ENCODE measurements around the gene RNF208. TPM values are rescaled to one million over a fixed set of nuclear protein-coding genes. Genes with fewer than 3 reads are reported as not detected.

RNF208 gene
- total and polyA plus RNA-seq, 5 experiments from 2014 or later, result 0.91 to 1.7 TPM; not detected in 3

GRCh38 chr9:137235424-137236237 lies 13.6 kb upstream of the RNF208 start:
- ATAC-seq (no peak), DNase-seq (no peak)
- H3K36me3 Mint-ChIP-seq, result no peaks in the 10 kb centered on the region
- H3K27ac Mint-ChIP-seq, result no peak overlapping the region
- no peak overlapping the region for H3K4me3 Mint-ChIP-seq
- peaks cover 5 to 28% (median 14%) of the 10 kb centered on the region in 4 donors for H3K4me1 Mint-ChIP-seq
- H3K27me3 Mint-ChIP-seq, result peaks cover 0 to 18% (median 0%) of the 10 kb centered on the region in 5 donors
- POLR2A ChIA-PET, result interaction anchor here (0.9 to 1.7 kb wide), 7 partner anchors 12 to 384 kb away, joined by 3 to 7 read pairs (median 4); partner anchors contain the start of genes EXD3, MAN1B1, NELFB and NOXA1
- H3K9me3 Mint-ChIP-seq, result no peaks in the 10 kb centered on the region

DNA sequence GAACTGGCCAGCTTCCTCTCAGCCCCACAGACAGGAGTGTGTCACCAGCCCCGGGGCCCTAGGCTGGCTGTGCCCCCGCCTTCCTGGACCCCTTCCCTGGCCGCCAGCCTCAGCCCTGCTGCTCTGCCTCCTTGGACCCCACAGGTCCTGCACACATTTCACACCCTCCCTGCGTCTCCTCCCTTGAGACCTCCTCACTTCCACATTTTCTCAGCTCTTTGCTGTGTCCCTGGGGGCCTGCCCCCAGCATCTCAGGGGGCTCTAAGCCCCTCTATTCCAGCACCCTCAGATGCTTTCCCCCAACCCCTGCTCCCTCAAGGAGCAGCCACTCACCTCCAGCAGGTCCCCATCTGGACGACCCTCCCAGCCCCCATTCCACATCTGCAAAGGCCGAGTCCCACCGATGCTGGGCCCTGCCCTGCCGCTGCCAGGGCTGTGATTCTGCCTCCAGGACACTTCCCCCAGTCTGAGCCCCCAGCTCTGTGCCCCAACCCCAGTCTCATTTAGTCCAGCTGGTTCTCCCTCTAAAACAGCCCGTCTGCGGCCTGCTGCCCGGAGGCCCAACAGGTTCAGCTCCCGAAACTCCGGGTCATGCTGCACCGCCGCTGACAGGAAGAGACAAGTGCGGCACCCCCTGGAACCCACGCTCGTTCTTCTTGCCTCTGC lies 12.9 kb upstream of the RNF208 start:
- no peak for DNase-seq
- Mint-ChIP-seq H3K4me3 (peak overlapping the region in 1 of 10 donors; percentile 29), H3K27ac (peak overlapping the region in 1 of 10 donors; percentile 11), H3K9me3 (no peaks in the 10 kb centered on the region), H3K27me3 (peaks cover 0 to 18% (median 0%) of the 10 kb centered on the region in 5 donors), H3K4me1 (peaks cover 5 to 26% (median 14%) of the 10 kb centered on the region in 4 donors), H3K36me3 (no peaks in the 10 kb centered on the region)
- POLR2A ChIA-PET, result interaction anchor here (0.9 to 1.4 kb wide), 2 partner anchors 11 to 20 kb away, joined by 3 to 5 read pairs; partner anchors contain the start of gene NELFB
- no peak for ATAC-seq

- H3K27ac Mint-ChIP-seq, result no peak overlapping the region
- POLR2A ChIA-PET, result interaction anchor here (1.4 kb wide), 1 partner anchor 21 kb away, joined by 5 read pairs; the partner anchor contains the start of gene NELFB
- H3K4me1 Mint-ChIP-seq, result peaks cover 5 to 19% (median 12%) of the 10 kb centered on the region in 4 donors
- no peaks in the 10 kb centered on the region for H3K9me3 Mint-ChIP-seq
- no peak overlapping the region for H3K4me3 Mint-ChIP-seq
- no peak for ATAC-seq
- peaks cover 0 to 18% (median 0%) of the 10 kb centered on the region in 5 donors for H3K27me3 Mint-ChIP-seq
- no peak for DNase-seq
- no peaks in the 10 kb centered on the region for H3K36me3 Mint-ChIP-seq
Measured at GRCh38 chr9:137234055-137234697, 12.1 kb upstream of the RNF208 start.

GRCh38 chr9:137233143-137233980 lies 11.3 kb upstream of the RNF208 start:
- peaks cover 5 to 13% (median 7%) of the 10 kb centered on the region in 4 donors for H3K4me1 Mint-ChIP-seq
- peaks cover 0 to 18% (median 0%) of the 10 kb centered on the region in 5 donors for H3K27me3 Mint-ChIP-seq
- ATAC-seq (no peak), DNase-seq (no peak)
- H3K36me3 Mint-ChIP-seq, result no peaks in the 10 kb centered on the region
- no peaks in the 10 kb centered on the region for H3K9me3 Mint-ChIP-seq
- no peak overlapping the region for H3K27ac Mint-ChIP-seq
- POLR2A ChIA-PET, result no interaction called here
- H3K4me3 Mint-ChIP-seq, result no peak overlapping the region

- ATAC-seq (no peak), DNase-seq (no peak)
- H3K27ac Mint-ChIP-seq, result no peak overlapping the region
- peaks cover 5 to 13% (median 9%) of the 10 kb centered on the region in 4 donors for H3K4me1 Mint-ChIP-seq
- H3K4me3 Mint-ChIP-seq, result no peak overlapping the region
- POLR2A ChIA-PET, result no interaction called here
- H3K36me3 Mint-ChIP-seq, result peaks cover 0 to 2% (median 1%) of the 10 kb centered on the region in 3 donors
- H3K27me3 Mint-ChIP-seq, result peaks cover 2 to 24% (median 3%) of the 10 kb centered on the region in 5 donors
- H3K9me3 Mint-ChIP-seq, result no peaks in the 10 kb centered on the region
Measured at GRCh38 chr9:137232510-137232909, 10.5 kb upstream of the RNF208 start.

GRCh38 chr9:137232101-137232500 lies 10.1 kb upstream of the RNF208 start:
- Mint-ChIP-seq H3K27me3 (peaks cover 2 to 28% (median 4%) of the 10 kb centered on the region in 5 donors), H3K4me3 (no peak overlapping the region)
- POLR2A ChIA-PET, result interaction anchor here (3.0 kb wide), 1 partner anchor 8 kb away, joined by 8 read pairs; the partner anchor contains the start of gene TUBB4B

DNA sequence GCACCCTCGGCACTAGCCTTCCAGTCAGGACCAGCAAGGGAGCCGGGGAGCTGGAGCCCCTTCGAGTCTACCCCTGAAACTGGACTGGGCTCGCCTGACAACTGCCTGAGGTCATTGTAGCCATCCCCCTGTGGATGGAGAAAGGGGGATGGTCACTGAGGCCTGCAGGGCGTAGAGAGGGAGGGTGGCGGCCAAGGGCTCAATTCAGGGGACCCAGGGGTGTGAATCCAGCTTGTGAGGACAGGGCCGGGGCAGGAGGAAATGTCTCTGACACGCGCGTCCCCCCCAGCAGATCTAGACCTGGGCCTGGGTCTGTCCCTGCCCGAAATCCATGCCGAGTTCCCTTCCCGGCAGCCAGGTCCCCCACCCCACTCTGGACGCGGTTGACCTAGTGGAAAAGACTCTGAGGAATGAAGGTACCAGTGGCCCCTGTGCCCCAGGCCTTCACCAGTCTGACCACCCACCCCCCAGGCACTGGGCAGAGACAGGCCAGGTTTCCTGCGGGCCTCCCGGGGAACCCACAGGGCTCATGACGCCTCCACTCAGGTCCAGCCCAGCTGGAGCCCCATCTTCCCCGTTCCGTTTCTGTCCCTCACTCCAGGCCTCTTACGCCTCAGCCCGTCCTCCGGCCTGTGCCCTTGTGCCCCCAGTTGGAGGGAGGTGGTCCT lies 9.5 kb upstream of the RNF208 start:
- peaks cover 0 to 2% (median 1%) of the 10 kb centered on the region in 3 donors for H3K36me3 Mint-ChIP-seq
- peak overlapping the region in 1 of 10 donors; percentile 53 for H3K27ac Mint-ChIP-seq
- H3K9me3 Mint-ChIP-seq, result no peaks in the 10 kb centered on the region
- DNase-seq, result no peak
- POLR2A ChIA-PET, result interaction anchor here (0.5 to 3.0 kb wide), 2 partner anchors 9 to 99 kb away, joined by 3 to 8 read pairs; partner anchors contain the start of gene TUBB4B
- H3K4me1 Mint-ChIP-seq, result peaks cover 7 to 11% (median 8%) of the 10 kb centered on the region in 4 donors
- H3K4me3 Mint-ChIP-seq, result no peak overlapping the region
- ATAC-seq, result no peak
- H3K27me3 Mint-ChIP-seq, result peaks cover 2 to 28% (median 4%) of the 10 kb centered on the region in 5 donors

More at GRCh38 chr9:137232101-137232500, 10.1 kb upstream of the RNF208 start:
- ATAC-seq (no peak), DNase-seq (no peak)
- H3K9me3 Mint-ChIP-seq, result no peaks in the 10 kb centered on the region
- H3K27ac Mint-ChIP-seq, result peak overlapping the region in 1 of 10 donors; percentile 53
- H3K4me1 Mint-ChIP-seq, result peaks cover 7 to 13% (median 10%) of the 10 kb centered on the region in 4 donors
- H3K36me3 Mint-ChIP-seq, result peaks cover 0 to 2% (median 1%) of the 10 kb centered on the region in 3 donors

DNA sequence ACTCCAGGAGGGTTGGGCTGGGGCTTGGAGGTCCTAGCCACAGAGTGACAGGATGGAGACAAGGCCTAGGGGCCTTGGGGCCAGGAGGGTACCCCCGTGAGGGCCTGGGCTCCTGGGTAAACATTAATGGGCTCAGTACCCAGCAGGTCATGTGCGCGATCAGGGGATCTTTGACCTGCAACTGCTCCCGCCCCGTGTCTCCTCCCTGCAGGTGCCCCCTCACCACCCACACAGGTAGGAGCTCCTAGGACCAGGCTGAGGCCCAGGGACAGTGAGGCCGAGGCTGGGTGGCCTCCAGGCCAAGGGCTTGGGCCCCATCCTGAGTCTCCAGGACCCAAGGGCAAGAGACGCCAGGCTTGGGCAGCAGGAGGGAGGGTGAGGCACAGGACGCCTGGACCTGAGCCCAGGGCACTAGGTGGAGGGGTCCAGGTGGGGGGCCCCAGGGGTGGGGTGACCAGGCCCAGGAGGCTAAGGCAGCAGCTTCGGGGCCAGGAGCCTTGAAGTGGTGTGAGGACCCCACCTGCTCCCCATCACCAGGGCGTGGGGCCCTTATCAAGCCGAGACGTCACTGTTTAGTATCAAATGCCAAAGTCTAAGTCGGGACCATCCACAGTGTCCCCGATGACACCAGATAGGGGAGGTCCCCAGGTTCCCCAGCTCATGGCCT lies 8.8 kb upstream of the RNF208 start, which contains the start of gene SLC34A3:
Gene SLC34A3, plus strand, starts transcription at position 197 of the 667 bp plus-strand sequence. CDS start 802 bp downstream, outside the sequence.
- Mint-ChIP-seq H3K27ac (no peak within 1 kb of the TSS), H3K27me3 (peaks cover 2 to 28% (median 4%) of the 10 kb centered on the region in 5 donors), H3K4me3 (no peak within 1 kb of the TSS), H3K36me3 (peaks cover 0 to 2% (median 1%) of the 10 kb centered on the region in 3 donors), H3K4me1 (peaks cover 5 to 11% (median 7%) of the 10 kb centered on the region in 4 donors), H3K9me3 (no peaks in the 10 kb centered on the region)
- POLR2A ChIA-PET, result interaction anchor here (0.5 to 3.0 kb wide), 2 partner anchors 9 to 98 kb away, joined by 3 to 8 read pairs; partner anchors contain the start of gene TUBB4B
- DNase-seq, result no peak
- ATAC-seq, result no peak

DNA sequence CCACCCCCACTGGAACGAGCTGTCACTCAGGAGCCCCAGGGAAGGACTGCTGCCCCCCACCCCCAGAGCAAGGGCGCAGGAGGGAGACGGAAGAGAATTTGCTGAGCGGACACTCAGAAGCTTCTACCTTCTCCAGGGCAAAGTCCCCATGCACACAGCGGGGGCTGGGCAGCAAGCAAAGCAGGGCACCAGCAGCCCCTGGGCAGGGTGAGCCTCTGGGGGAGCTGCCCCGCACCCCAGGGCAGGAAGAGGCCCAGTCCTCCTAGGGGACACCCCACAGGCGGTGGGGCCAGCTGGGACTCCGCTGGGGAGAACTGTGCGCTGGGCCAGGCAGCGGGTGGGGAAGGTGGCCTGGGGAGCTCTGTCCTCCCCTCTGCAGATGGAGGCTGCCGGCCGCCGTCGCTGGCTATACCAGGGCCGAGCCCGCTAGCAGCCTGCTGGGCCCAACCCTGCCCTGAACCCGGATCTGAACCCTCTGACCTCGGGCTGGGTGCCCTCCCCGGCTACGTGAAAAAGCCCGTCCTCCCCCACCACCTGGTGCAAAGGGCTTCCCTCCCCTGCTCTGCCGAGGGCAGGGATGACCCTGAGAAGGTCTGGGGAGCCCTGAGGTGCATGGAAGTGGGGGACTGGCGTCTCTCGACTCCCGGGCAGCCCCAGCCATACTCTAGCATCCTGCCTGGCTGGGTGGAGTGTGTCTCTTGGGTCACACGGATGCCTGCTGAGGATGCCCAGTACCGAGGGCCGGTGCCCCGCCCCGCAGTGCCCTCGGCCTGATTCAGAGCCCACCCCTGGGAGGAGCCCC lies 8.1 kb upstream of the RNF208 start:
- POLR2A ChIA-PET, result interaction anchor here (3.0 kb wide), 1 partner anchor 10 kb away, joined by 8 read pairs; the partner anchor contains the start of gene TUBB4B
- Mint-ChIP-seq H3K9me3 (no peaks in the 10 kb centered on the region), H3K4me3 (no peak overlapping the region), H3K4me1 (peaks cover 4 to 12% (median 6%) of the 10 kb centered on the region in 4 donors), H3K36me3 (peaks cover 0 to 2% (median 1%) of the 10 kb centered on the region in 3 donors), H3K27me3 (peaks cover 2 to 24% (median 4%) of the 10 kb centered on the region in 5 donors), H3K27ac (no peak overlapping the region)
- DNase-seq (no peak), ATAC-seq (no peak)

Data from naive thymus-derived CD8-positive, alpha-beta T cell (primary cell).